Endodermal cell (in vitro differentiated cells): Measurements from ENCODE around the gene SLAIN2. TPM values are rescaled to one million over a fixed set of nuclear protein-coding genes. Genes with fewer than 3 reads are reported as not detected.

ENCODE experiments used
- DNase-seq: peaks from one replicate; pipeline ENCODE4 v3.0.0-alpha.2; 2017
- H3K27ac ChIP-seq: 2 replicates; pipeline ENCODE4 v1.5.1; 2013; ENCODE audit warnings: mild to moderate bottlenecking, low read depth, low read length, moderate library complexity
- H3K27me3 ChIP-seq: 2 replicates; pipeline ENCODE4 v1.6.1; 2013; ENCODE audit warnings: mild to moderate bottlenecking, low read length, moderate library complexity; ENCODE audit not compliant: insufficient read depth, control insufficient read depth, poor library complexity, severe bottlenecking
- H3K36me3 ChIP-seq: 2 replicates; pipeline ENCODE4 v1.7.0; 2013; ENCODE audit warnings: mild to moderate bottlenecking, low read length, moderate library complexity; ENCODE audit not compliant: control insufficient read depth, insufficient read depth
- H3K4me1 ChIP-seq: one replicate; pipeline ENCODE4 v1.7.0; 2013; ENCODE audit warnings: low read length; ENCODE audit not compliant: control insufficient read depth, insufficient read depth
- H3K4me3 ChIP-seq: 2 replicates; pipeline ENCODE4 v1.5.1; 2013; ENCODE audit warnings: mild to moderate bottlenecking, low read length, moderate library complexity
- H3K9ac ChIP-seq: 2 replicates; pipeline ENCODE4 v1.6.1; 2013; ENCODE audit warnings: mild to moderate bottlenecking, low read length, moderate library complexity; ENCODE audit not compliant: poor library complexity, severe bottlenecking; ENCODE audit errors: extremely low read depth
- H3K9me3 ChIP-seq: 2 replicates; pipeline ENCODE4 v1.6.1; 2013; ENCODE audit warnings: mild to moderate bottlenecking, low read length, moderate library complexity; ENCODE audit not compliant: control insufficient read depth
- H3K27ac Mint-ChIP-seq: 2 replicates; pipeline ENCODE4 v1.8.0; 2020; ENCODE audit warnings: mixed read lengths
- H3K27me3 Mint-ChIP-seq: 2 replicates; pipeline ENCODE4 v1.8.0; 2021; ENCODE audit warnings: mild to moderate bottlenecking, mixed read lengths; ENCODE audit not compliant: insufficient read depth
- H3K36me3 Mint-ChIP-seq: 2 replicates; pipeline ENCODE4 v1.8.0; 2020; ENCODE audit warnings: low read depth, mixed read lengths
- H3K4me1 Mint-ChIP-seq: 2 replicates; pipeline ENCODE4 v1.8.0; 2020; ENCODE audit warnings: mixed read lengths
- H3K4me3 Mint-ChIP-seq: 2 replicates; pipeline ENCODE4 v1.8.0; 2020; ENCODE audit warnings: mild to moderate bottlenecking, moderate library complexity, mixed read lengths
- H3K9me3 Mint-ChIP-seq: 2 replicates; pipeline ENCODE4 v1.8.0; 2020; ENCODE audit warnings: mild to moderate bottlenecking, mixed read lengths
- CTCF ChIP-seq: fragments of 200-600 bp; sonication (generic); conservative IDR thresholded peaks from 2 replicates; pipeline ENCODE4 v1.5.0; 2021; ENCODE audit warnings: antibody characterized with exemption, mild to moderate bottlenecking
- WGBS, 2 experiments: methylation state at CpG; one replicate each; pipeline versions ENCODE4 v1.1.5 to v1.1.7; 2013; ENCODE audit warnings: missing lambda C conversion rate in 2 of 2, mixed read lengths in 1 of 2; ENCODE audit not compliant: insufficient coverage in 1 of 2, insufficient read length in 1 of 2; 5-methylcytosine and 5-hydroxymethylcytosine counted together
- total RNA-seq, 2 donors: library from RNA; stranded (reverse); fragmentation: NEBNext Ultra II Directional in 1 of 2; extraction: Animal tissue kit (Norgen Biotek cat#: 25700) in 1 of 2; gene quantifications; 2 replicates in 1 of 2; 3 replicates in 1 of 2; pipeline ENCODE4 v1.2.1, GENCODE V29; 2021

SLAIN2 gene
- total RNA-seq, 2 donors from 2014 or later = 42.1 to 49.8 TPM

GRCh38 chr4:48296365-48296764, 45.0 kb upstream of the SLAIN2 start:
- 87 to 90% methylated on average over 4 to 5 of the region's 6 CpGs for WGBS, 2 experiments
- Histone ChIP-seq H3K4me3 (no peak overlapping the region), H3K27me3 (no peaks in the 10 kb centered on the region), H3K27ac (no peak overlapping the region), H3K4me1 (no peaks in the 10 kb centered on the region), H3K9ac (no peak overlapping the region), H3K36me3 (no peaks in the 10 kb centered on the region), H3K9me3 (no peaks in the 10 kb centered on the region)
- no peak overlapping the region for H3K4me3 Mint-ChIP-seq
- no peaks in the 10 kb centered on the region for H3K4me1 Mint-ChIP-seq
- peak; percentile 60 for DNase-seq
- peaks cover 20% of the 10 kb centered on the region for H3K9me3 Mint-ChIP-seq
- H3K27me3 Mint-ChIP-seq = no peaks in the 10 kb centered on the region
- TF ChIP-seq CTCF = no peak
- H3K36me3 Mint-ChIP-seq = no peaks in the 10 kb centered on the region
- H3K27ac Mint-ChIP-seq = no peak overlapping the region

DNA sequence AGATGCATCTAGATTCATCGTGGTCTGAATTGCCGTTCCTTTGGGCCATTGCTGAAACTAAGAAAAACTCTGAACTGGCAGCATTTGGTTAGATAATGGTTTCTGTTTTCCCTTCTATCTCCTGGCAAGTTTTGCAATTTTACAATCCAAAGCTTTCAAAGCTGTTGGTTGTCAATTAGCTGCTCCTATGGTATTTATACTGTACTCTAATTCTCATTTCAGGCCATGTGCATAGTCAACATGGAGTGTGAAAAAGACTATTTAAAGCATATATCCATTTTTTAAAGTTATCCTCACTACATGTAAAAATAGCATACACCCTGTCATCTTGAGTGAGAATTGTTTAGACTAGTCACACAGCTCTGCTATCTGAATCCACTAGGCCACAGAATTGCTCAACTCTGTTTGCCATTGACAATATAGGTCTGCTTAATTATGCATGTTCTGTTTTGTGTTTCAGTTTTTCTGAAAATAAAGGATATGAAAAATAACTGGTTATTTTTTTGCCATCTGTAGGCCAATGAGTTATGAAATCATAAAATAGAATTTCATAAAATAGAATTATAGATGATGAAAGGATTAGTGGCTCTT, 44.0 kb upstream of the SLAIN2 start:
- H3K9me3 ChIP-seq = no peaks in the 10 kb centered on the region
- H3K36me3 ChIP-seq = no peaks in the 10 kb centered on the region
- no peak for DNase-seq
- no peak overlapping the region for H3K27ac Mint-ChIP-seq
- TF ChIP-seq CTCF = no peak
- H3K27me3 Mint-ChIP-seq = no peaks in the 10 kb centered on the region
- no peak overlapping the region for H3K4me3 Mint-ChIP-seq
- no peak overlapping the region for H3K9ac ChIP-seq
- no peaks in the 10 kb centered on the region for H3K4me1 ChIP-seq
- H3K9me3 Mint-ChIP-seq = peaks cover 12% of the 10 kb centered on the region
- 90 to 100% methylated on average over 2 of the region's 2 CpGs for WGBS, 2 experiments
- no peaks in the 10 kb centered on the region for H3K27me3 ChIP-seq
- H3K27ac ChIP-seq = no peak overlapping the region
- H3K4me3 ChIP-seq = no peak overlapping the region
- H3K4me1 Mint-ChIP-seq = no peaks in the 10 kb centered on the region
- H3K36me3 Mint-ChIP-seq = no peaks in the 10 kb centered on the region

- Histone ChIP-seq H3K27me3 (no peaks in the 10 kb centered on the region), H3K9ac (no peak overlapping the region), H3K36me3 (no peaks in the 10 kb centered on the region), H3K4me3 (no peak overlapping the region), H3K9me3 (no peaks in the 10 kb centered on the region), H3K4me1 (no peaks in the 10 kb centered on the region), H3K27ac (no peak overlapping the region)
- H3K27me3 Mint-ChIP-seq = no peaks in the 10 kb centered on the region
- no peaks in the 10 kb centered on the region for H3K9me3 Mint-ChIP-seq
- no peak for TF ChIP-seq CTCF
- DNase-seq = no peak
- H3K27ac Mint-ChIP-seq = no peak overlapping the region
- H3K4me3 Mint-ChIP-seq = no peak overlapping the region
- H3K4me1 Mint-ChIP-seq = no peaks in the 10 kb centered on the region
- no peaks in the 10 kb centered on the region for H3K36me3 Mint-ChIP-seq
- WGBS, 2 experiments = 90 to 94% methylated on average over 4 of the region's 4 CpGs
Measured at GRCh38 chr4:48299560-48299959, 41.8 kb upstream of the SLAIN2 start.
